Measurements from ENCODE around the gene STXBP2.

STXBP2 gene

GRCh38 chr19:7635670-7636069 lies 1.2 kb upstream of the STXBP2 start:
- no peak for DNase-seq

- no peak for DNase-seq
These were observed 606 bp upstream of the STXBP2 start for GRCh38 chr19:7636317-7636690.

- DNase-seq: peak; percentile 37
These were observed 705 bp downstream of the STXBP2 start for GRCh38 chr19:7637374-7638256.

DNA sequence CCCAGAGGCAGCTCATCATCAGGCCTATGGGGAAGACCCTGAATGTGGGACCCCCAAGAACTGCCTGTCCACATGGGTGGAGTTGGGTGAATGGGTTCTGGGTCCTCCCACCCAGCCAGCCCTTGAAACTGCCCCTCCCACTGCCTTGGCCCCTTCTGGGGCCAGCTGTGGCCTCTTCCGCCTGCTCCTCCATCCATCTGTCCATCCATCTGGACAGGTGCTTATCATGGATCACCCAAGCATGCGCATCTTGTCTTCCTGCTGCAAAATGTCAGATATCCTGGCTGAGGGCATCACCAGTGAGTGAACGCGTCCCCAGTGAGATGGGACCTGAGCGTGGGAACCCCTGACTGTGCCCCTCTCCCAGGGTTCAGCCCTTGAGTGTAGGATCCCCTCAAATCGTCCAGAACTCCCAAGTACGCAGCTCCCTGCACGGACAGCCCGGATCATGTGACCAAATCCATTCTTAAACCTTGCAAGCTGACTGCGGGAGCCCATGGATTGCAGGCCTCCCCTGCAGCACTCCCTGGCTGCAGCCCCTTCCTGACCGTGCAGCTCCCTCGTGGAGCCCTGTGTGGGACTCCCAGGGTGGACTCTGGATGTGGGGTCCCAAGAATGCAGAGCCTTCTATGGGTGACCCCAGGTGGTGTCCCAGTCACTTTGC lies 2.0 kb downstream of the STXBP2 start:
- no peak for DNase-seq

DNA sequence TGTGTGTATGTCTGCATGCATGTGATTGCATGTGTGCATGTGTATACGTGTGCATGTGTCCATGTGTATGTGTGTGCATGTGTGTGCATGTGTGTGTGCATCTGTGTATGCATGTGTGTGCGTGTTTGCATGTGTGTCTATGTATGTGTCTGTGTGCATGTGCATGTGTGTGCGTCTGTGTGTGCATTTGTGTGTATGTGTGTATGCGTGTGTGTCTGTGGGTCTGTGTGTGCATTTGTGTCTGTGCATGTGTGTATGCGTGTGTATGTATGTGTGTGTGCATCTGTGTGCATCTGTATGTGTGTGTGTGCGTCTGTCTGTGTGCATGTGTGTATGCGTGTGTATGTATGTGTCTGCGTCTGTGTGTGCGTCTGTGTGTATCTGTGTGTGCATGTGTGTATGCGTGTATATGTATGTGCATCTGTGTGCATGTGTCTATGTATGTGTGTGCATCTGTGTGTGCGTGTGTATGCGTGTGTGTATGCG lies 3.0 kb downstream of the STXBP2 start:
- DNase-seq: no peak

DNA sequence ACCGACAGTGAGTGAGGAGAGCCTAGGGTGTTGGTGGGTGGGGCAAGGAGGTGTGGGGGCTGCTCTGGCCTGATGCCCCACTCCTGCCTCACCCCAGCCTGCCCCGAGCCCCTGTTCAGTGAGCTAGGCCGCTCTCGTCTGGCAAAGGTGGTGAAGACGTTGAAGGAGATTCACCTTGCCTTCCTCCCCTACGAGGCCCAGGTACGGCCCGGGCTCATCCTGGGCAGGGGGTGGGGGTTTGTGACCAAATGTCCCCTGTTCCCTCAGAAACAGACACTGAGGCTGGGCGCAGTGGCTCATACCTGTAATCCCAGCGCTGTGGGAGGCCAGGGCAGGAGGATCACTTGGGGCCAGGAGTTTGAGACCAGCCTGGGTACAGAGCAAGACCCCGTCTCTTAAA lies 3.9 kb downstream of the STXBP2 start:
- no peak for DNase-seq

DNA sequence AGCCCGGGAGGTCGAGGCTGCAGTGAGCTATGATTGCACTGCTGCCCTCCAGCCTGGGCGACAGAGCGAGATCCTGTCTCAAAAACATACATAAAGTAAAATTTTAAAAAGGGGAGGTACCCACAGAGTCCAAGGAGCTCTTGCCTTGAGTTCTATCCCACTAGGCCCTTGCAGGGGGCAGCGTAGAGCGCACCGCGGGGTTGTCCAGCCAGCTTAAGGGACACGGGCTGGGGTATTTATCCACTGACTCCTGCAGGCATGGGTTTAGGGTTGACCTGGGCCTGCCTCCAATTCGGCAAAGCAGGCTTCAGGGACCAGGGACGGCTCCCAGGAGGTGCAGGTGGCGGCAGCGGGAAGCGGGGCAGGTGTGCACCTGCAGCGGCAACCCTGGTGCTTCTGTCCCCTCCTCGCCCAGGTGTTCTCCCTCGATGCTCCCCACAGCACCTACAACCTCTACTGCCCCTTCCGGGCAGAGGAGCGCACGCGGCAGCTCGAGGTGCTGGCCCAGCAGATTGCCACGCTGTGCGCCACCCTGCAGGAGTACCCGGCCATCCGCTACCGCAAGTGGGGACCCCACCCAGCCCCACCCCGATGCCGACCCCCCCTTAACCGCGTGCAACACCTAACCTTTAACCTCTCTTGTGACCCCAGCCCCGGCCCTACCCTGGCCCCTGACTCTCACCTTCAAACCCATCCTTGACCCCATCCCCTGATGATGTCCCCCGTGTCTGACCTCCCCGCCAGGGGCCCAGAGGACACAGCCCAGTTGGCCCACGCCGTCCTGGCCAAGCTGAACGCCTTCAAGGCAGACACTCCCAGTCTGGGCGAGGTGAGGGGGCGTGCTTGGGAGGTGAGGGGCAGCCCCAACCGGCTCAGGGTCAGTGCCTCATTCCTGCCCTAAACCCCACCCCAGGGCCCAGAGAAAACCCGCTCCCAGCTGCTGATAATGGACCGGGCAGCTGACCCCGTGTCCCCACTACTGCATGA lies 4.7 kb downstream of the STXBP2 start:
- DNase-seq: no peak

DNA sequence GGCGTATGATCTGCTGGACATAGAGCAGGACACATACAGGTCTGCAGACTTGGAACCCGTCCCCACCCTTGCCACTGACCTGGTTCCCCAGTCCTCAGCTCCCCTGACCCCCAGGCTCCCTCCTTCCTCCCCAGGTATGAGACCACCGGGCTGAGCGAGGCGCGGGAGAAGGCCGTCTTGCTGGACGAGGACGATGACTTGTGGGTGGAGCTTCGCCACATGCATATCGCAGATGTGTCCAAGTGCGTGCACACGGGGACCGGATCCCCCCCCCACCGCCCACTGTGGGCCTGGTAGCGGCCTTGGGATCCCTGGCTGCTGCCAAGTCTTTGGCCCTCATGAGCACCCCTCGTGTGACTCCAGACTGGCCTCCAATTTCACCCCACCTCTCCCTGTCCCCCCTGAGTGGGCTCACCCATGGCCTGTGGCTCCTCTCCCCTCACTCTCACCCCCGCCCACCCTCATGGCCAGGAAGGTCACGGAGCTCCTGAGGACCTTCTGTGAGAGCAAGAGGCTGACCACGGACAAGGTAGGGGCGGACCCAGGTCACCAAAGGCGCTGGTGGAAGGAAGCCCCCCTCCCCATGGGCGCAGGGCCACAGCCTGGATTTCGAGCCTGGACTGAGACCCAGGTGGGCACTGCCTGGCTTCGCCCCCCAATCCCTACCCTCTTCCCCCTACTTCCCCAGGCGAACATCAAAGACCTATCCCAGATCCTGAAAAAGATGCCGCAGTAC lies 5.6 kb downstream of the STXBP2 start:
- no peak for DNase-seq

GRCh38 chr19:7643031-7643415 lies 6.1 kb downstream of the STXBP2 start:
- DNase-seq: no peak

DNA sequence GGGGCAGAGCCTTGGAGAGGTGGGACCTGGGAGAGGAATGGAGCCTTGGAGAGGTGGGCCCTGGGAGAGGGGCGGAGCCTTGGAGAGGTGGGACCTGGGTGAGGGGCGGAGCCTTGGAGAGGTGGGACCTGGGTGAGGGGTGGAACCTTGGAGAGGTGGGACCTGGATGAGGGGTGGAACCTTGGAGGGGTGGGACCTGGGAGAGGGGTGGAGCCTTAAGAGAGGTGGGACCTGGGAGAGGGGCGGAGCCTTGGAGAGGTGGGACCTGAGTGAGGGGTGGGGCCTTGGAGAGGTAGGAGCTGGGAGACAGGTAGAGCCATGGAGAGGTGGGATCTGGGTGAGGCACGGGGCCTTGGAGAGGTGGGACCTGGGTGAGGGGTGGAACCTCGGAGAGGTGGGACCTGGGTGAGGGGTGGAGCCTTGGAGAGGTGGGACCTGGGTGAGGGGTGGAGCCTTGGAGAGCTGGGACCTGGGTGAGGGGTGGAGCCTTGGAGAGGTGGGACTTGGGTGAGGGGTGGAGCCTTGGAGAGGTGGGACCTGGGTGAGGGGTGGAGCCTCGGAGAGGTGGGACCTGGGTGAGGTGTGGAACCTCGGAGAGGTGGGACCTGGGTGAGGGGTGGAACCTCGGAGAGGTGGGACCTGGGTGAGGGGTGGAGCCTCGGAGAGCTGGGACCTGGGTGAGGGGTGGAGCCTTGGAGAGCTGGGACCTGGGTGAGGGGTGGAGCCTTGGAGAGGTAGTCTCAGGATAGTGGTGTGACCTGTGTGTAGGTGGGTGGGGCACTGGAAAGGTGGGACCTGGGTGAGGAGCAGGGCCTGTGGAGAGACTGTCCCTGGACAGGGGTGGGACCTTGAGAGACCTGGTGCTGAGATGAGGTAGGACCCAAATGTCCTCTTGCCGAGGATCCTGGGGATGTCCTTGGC lies 7.0 kb downstream of the STXBP2 start:
- DNase-seq: peak; percentile 37

GRCh38 chr19:7644550-7644877 lies 7.6 kb downstream of the STXBP2 start:
- no peak for DNase-seq

DNA sequence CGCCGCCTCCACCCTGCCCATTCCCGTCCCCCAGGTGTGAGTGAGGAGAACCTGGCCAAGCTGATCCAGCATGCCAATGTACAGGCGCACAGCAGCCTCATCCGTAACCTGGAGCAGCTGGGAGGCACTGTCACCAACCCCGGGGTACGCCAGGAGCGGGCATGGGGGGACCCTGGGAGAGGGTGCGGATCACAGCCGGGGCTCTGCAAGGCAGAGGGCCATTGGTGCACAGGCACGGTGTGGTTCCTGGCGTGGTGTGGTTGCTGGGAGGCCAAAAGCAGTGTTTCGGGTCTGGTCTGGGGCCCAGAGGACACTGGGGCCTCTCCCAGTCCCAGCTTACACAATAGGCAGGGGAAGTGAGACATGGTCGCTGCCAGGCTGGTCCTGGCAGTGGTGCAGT lies 8.3 kb downstream of the STXBP2 start:
- no peak for DNase-seq

DNA sequence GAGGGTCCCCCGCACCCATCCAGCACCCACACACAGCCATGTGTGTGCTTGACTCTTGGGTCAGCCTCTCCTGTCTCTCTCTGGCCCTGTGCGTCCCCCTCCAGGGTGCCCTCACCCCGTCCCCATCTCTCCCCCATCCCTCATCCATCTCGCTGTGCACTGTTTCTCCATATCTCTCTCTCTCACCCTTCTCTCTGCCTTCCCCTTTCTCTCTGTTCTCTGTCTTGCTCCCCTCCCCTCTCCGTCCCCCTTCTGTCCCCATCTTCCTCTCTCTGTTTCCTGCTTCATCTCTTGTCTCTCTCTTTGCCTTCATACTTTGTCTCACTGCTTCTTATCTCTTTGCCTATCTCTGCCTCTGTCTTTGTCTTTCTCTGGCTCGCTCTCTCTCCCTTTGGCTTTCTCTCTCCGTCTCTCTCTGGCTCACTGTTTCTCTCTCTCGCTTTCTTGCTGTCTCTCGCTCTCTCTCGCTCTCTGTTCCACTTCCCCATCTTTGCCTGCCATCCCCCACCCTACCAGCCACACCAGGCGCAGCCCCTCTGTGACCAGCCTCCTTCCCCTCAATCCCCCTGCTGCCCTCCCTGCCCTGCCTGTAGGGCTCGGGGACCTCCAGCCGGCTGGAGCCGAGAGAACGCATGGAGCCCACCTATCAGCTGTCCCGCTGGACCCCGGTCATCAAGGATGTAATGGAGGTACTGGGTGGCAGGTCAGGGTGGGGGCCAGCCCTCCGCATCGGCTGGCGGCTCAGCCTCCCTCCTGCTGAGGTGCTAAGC lies 8.9 kb downstream of the STXBP2 start:
- DNase-seq: no peak

DNA sequence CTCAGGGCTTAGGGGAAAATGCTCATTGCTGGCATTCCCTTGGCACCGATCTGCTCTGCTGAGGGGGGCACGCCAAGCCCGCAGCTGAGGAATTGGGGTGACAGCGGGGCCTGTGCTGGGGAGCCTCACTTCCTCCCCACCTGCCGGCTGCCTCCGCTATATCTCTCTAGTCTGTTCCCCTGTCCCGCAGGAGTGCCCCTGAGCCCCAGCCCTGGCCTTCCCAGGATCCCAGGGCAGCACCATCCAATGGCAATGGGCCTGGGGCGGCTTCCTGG lies 9.5 kb downstream of the STXBP2 start:
- DNase-seq: no peak

DNA sequence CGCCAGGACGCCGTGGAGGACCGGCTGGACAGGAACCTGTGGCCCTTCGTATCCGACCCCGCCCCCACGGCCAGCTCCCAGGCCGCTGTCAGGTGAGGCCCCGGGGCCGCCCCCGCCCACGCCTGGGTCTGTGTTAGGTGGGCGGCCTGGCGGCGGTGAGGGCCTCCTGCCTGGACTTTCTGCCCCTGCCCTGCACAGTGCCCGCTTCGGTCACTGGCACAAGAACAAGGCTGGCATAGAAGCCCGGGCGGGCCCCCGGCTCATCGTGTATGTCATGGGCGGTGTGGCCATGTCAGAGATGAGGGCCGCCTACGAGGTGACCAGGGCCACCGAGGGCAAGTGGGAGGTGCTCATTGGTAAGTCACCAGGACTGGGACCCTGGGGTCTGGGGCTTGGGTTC lies 10.2 kb downstream of the STXBP2 start:
- no peak for DNase-seq

GRCh38 chr19:7648265-7649014 lies 11.5 kb downstream of the STXBP2 start:
- DNase-seq: no peak

- no peak for DNase-seq
These were observed 13.2 kb downstream of the STXBP2 start for GRCh38 chr19:7650148-7650547.

DNA sequence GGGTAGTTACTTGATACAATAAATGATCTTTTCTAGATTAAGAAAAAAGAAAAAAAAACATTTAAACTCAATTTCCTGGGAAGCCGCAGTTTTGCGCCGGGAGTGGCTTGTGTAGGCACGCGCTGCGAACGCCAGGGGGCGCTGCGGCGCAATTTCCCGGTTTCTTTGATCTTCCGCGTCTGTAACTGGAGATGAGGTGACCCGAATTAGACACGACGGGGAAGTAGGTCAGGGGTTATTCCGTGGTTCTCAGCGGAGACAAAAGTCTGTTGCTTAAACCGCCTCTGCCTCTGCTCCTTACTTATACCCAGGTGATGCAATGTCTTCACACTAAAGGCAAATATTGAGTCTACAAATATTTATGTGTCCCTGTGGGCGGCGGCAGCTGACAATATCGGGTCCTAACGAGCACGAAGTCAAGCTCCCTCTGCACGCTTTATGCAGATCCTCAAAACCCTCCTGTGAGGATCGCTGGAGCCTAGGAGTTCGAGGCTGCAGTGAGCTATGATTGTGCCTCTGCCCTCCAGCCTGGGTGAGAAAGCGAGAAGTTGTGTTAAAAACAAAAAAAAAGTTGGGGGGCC lies 15.2 kb downstream of the STXBP2 start:
- DNase-seq: peak; percentile 89

- no peak for DNase-seq
These were observed 17.5 kb downstream of the STXBP2 start for GRCh38 chr19:7654401-7654800.

- DNase-seq: no peak
These were observed 18.7 kb downstream of the STXBP2 start for GRCh38 chr19:7655581-7655980.
